OCI-LY7 (cell line): ENCODE results near the gene NRIP1.

Experiments used
- EZH2phosphoT487 ChIP-seq: fragments of 200-600 bp; sonication (generic); IDR thresholded peaks from 2 replicates; pipeline ENCODE4 v1.6.1; 2018; ENCODE audit warnings: low read depth, borderline replicate concordance, mild to moderate bottlenecking, mixed run types, antibody characterized with exemption, low read length, moderate library complexity, mixed read lengths
- TF ChIP-seq, protein P1 (sequence below): fragments of 200-600 bp; sonication (generic); conservative IDR thresholded peaks from 2 replicates; pipeline ENCODE4 v1.5.1; 2014; ENCODE audit warnings: mild to moderate bottlenecking, antibody characterized with exemption, low read length, moderate library complexity, mixed read lengths

DNA sequence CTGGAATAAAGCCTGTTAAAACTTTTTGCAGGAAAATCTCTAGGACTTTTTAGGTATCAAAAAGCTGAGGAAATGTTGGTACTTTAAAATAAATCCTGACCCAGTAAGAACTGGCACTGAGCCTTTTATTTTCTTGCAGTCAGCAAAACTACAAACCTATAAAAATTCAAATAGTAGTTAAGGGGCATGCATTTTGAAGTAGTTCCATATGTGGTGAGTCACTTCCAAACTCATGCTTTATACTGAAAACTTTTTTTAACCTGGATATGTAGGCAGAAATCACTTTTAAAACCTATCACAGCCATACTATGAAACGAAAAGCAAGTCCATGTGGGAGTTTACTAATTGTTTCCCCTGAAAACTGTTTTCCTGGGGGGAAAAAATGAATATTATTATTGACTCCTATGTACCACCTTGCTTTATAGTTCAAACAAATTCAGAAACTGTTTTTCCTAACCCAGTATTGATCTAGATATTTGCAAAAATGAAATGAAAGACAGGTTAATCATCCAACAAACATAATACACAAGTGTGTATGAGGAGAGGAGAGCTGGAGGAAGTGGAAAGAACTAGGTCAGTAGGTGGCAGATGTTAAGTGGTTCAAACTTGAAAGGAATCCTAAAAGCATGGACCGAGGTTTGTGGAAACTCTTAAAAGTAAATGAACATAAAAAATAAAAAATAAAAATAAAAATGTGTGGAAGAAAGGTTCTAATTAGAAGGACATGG lies 30.5 kb downstream of the NRIP1 start:
- TF ChIP-seq, protein P1, sequence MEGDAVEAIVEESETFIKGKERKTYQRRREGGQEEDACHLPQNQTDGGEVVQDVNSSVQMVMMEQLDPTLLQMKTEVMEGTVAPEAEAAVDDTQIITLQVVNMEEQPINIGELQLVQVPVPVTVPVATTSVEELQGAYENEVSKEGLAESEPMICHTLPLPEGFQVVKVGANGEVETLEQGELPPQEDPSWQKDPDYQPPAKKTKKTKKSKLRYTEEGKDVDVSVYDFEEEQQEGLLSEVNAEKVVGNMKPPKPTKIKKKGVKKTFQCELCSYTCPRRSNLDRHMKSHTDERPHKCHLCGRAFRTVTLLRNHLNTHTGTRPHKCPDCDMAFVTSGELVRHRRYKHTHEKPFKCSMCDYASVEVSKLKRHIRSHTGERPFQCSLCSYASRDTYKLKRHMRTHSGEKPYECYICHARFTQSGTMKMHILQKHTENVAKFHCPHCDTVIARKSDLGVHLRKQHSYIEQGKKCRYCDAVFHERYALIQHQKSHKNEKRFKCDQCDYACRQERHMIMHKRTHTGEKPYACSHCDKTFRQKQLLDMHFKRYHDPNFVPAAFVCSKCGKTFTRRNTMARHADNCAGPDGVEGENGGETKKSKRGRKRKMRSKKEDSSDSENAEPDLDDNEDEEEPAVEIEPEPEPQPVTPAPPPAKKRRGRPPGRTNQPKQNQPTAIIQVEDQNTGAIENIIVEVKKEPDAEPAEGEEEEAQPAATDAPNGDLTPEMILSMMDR = no peak
- no peak for TF ChIP-seq EZH2phosphoT487
